Measurements from ENCODE around the gene TSGA10IP.

TSGA10IP gene

DNA sequence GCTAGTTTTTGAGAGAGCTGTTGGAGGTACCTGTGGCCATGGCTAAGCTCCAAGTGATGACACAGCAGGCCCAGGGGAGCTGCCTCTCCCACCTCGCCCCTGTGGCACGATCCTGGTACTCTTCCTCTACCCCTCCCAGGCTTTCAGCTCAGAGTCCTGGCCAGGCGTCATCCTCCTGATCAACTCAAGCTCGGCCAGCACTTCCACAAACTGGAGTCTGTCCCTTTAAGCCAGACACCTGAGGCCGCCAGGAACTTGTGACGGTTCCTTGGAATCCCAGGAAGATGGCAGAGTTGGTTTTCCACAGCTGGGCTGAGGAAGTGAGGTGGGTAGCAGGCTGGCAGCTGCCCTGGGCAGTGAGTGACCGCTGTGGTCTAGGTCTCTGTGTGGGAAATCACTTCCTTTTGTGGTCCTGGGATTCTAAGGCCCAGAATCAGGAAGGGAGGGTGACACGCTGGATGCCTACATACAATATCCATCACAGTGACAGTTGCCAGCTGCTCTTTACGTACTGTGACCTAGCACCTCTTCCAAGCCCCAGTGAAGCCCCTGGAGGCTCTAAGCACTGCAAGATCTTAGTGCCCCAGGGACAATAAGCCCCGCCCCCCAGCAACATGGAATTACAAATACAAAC, 63.3 kb downstream of the TSGA10IP start:
- peak; percentile 11 for DNase-seq

All from inflammatory macrophage treated with lipopolysaccharide for 4 hours (primary cell).